ENCODE measurements around the gene SAV1.

Gene SAV1

DNA sequence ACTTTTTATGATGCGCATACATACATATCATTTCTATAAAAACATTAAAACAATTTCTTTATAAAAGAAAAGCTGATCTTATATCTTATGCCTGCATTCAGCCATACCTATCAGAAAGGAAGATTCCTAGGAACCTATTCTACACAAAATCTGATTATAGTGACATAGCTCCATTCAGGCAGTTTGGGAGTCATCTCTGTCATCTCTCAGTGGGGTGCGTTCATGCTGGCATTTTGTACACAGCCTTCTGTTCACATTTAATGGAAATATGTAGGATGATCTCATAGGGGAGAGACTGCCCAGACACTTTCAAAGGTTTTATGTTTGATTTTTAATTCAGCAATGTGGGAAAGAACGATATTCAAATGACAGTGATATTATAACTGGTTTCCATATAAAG, 55.3 kb downstream of the SAV1 start:
- H3K27ac ChIP-seq, result no peak overlapping the region
- no peak overlapping the region for H3K4me3 ChIP-seq

DNA sequence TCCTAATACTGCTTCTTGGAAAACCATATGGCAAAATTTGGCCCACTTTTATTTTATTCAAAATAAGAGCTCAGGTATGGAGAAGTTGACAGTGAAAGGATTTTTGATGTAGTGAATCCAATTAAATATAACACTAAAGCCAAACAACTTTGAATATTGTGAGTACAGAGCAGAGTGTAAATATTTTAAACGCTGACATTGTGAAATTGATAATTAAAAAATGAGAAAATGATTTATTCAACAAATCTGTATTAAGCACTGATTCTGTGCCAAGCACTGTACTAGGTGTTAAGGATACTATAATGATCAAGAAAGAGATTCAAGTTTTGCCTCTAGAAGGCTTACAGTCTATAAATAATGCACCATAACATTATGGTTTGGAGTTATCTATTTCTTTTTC, 57.6 kb downstream of the SAV1 start:
- no peak overlapping the region for H3K27ac ChIP-seq
- H3K4me3 ChIP-seq, result no peak overlapping the region

- Histone ChIP-seq H3K4me3 (no peak overlapping the region), H3K27ac (no peak overlapping the region)
Measured at GRCh38 chr14:50608302-50608851, 59.7 kb downstream of the SAV1 start.

DNA sequence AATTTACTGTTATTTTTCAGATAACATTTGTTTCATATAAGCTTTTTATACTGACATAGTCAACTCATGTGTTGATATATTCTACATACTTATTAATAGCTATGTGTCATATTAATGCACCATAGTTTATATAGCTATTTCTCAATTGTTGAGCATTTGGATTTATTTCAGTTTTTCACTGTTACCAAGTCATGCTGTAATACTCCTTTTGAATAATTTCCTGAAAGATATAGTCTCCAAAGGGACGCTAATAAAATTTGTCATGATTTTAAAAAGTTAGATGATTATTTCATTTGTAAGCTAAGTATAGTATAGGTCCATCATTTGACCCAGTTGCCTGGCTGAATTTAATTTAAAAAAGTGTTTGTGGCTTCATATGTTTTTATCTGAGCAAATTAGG, 60.3 kb downstream of the SAV1 start:
- Histone ChIP-seq H3K4me3 (no peak overlapping the region), H3K27ac (no peak overlapping the region)

GRCh38 chr14:50607181-50607580, 60.9 kb downstream of the SAV1 start:
- H3K4me3 ChIP-seq, result no peak overlapping the region
- H3K27ac ChIP-seq, result no peak overlapping the region

GRCh38 chr14:50606468-50606867, 61.6 kb downstream of the SAV1 start:
- no peak overlapping the region for H3K4me3 ChIP-seq
- no peak overlapping the region for H3K27ac ChIP-seq

DNA sequence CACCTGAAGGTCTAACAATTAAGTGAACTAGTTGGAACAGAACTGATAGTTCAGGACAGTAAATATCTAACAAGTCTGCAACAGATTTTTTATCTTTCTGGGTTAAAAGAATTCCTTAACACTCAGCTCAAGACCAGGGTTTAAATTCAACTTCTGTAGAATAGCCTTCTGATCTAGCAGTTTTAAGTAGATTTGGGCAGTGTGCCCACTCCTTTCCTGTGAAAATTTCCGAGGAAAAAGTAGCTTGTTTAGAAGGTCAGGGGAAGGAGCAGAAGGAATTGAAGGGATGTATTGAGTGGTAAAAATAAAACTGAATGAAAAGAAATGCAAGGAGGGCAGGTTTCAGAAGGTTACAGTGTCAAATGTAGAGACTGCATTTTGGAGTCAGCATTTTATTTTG, 62.3 kb downstream of the SAV1 start:
- H3K4me3 ChIP-seq, result no peak overlapping the region
- H3K27ac ChIP-seq, result no peak overlapping the region

GRCh38 chr14:50603565-50603964, 64.5 kb downstream of the SAV1 start:
- no peak overlapping the region for H3K4me3 ChIP-seq
- no peak overlapping the region for H3K27ac ChIP-seq

DNA sequence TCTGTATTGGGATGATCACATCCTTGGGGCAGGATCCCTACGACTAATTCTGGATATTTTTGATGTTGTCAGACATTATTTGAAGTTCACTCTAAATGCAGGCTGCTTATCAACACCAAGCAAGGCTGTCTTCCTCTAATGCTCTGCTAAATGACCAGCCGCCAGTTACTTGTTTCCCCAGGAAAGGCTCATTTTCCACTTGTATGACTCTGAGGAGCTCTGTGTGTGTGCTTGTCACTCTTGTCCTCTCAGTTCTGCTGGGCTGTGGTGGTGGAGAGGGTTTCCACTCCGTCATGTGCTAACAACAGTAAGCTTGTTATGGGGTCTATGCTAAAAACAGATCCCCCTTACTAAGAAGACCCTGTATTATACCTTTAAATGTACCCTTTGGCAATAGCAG, 66.1 kb downstream of the SAV1 start:
- H3K27ac ChIP-seq, result no peak overlapping the region
- H3K4me3 ChIP-seq, result no peak overlapping the region

DNA sequence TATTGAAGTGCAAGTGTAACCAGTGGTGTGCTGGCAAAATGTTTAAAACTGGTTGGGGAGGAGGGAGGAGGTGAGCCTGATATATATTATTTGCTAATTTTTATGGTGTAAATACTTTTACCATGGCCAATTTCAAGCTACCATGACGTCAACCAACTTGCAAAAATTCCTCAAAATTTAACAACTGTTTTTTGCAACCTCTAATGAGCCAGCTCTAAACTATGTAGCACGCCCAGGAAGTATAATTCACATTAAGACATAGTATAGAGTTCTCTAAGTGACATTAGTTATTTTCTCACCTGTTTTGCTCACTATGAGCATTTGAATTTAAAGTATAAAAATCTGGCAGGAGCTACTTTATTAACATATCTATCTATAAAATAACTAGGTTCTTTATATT, 66.7 kb downstream of the SAV1 start:
- H3K4me3 ChIP-seq, result no peak overlapping the region

GRCh38 chr14:50600849-50601248, 67.3 kb downstream of the SAV1 start:
- no peak overlapping the region for H3K4me3 ChIP-seq
- peak overlapping the region in 2 of 21 experiments; percentile 14 to 21 for H3K27ac ChIP-seq

More for the DNA sequence above, 66.7 kb downstream of the SAV1 start:
- H3K27ac ChIP-seq, result no peak overlapping the region

- no peak overlapping the region for H3K4me3 ChIP-seq
Measured at GRCh38 chr14:50599700-50600444, 68.2 kb downstream of the SAV1 start.

DNA sequence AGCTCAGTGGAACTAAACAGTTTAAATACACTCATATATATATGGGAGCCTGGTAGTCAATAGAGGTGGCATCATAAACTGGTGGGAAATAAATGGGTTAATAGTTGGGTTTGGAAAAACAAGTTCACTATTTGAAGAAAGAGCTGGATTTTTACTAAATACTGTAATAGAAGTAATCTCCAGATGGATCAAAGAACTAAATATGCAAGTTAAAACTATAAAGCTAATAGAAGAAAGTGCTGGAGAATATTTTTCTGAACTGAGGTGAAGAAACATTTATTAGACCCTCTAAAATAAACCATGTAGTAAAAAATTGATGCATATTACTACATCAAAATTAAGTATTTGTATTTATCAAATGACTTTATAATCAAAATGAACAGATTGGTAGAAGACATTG, 69.3 kb downstream of the SAV1 start:
- H3K4me3 ChIP-seq, result no peak overlapping the region
- H3K27ac ChIP-seq, result no peak overlapping the region

More at GRCh38 chr14:50599700-50600444, 68.2 kb downstream of the SAV1 start:
- peak overlapping the region in 2 of 21 experiments; percentile 14 to 26 for H3K27ac ChIP-seq

DNA sequence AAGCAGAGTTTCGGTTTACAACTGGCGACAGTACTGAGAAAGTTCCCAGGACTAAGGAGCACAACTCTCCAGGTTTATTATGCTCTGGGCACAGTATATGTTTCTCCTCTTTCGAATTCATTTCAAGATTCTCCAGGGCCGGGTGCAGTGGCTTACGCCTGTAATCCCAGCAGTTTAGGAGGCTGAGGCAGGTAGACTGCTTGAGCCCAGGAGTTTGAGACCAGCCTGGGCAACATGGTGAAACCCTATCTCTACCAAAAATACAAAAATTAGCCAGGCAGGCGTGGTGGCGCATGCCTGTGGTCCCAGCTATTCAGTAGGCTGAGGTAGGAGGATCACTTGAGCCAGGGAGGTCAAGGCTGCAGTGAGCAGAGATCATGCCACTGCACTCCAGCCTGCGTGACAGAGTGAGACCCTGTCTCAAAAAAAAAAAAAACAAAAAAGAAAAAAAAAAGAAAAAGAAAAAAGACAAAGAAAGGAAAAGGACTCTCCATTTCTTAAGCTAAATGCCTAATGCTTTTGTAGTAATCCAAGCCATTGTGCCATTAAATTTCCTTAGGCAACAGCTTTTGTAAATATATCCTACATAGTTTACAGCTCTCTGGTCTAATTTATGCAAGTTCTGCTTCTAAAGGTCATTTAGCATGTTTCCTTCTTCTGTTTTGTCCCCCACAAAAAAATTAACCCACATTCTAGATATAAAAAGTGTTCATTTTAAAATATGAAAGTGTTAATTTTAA, 73.4 kb downstream of the SAV1 start:
- H3K4me3 ChIP-seq, result no peak overlapping the region
- no peak overlapping the region for H3K27ac ChIP-seq

- Histone ChIP-seq H3K27ac (no peak overlapping the region), H3K4me3 (no peak overlapping the region)
Measured at GRCh38 chr14:50590464-50590863, 77.6 kb downstream of the SAV1 start.

Measured in skin epidermis (tissue), 12 donors.